SKM-1 (cell line): ENCODE results near the gene NPDC1.
A peak's percentile ranks its signal among the peaks of the same experiment; 100 is the strongest.

ENCODE experiments used
- DNase-seq: peaks from one replicate; lab custom pipeline; 2025; ENCODE audit not compliant: unreplicated experiment; lab: John Stamatoyannopoulos, UW

NPDC1 gene

DNA sequence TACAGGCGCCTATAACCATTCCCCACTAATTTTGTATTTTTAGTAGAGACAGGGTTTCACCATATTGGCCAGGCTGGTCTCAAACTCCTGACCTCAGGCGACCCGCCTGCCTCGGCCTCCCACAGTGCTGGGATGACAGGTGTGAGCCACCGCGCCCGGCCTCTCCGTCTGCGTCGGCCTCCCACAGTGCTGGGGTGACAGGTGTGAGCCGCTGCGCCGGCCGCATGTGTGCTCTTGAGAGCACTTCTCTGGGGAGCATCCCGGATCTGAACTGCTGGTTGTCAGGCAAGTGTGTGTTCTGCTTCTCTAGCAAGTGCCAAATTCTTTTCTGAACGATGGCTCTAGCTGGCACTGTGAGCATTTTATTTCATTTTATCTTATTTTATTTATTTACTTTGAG lies 11.6 kb upstream of the NPDC1 start:
- no peak for DNase-seq

DNA sequence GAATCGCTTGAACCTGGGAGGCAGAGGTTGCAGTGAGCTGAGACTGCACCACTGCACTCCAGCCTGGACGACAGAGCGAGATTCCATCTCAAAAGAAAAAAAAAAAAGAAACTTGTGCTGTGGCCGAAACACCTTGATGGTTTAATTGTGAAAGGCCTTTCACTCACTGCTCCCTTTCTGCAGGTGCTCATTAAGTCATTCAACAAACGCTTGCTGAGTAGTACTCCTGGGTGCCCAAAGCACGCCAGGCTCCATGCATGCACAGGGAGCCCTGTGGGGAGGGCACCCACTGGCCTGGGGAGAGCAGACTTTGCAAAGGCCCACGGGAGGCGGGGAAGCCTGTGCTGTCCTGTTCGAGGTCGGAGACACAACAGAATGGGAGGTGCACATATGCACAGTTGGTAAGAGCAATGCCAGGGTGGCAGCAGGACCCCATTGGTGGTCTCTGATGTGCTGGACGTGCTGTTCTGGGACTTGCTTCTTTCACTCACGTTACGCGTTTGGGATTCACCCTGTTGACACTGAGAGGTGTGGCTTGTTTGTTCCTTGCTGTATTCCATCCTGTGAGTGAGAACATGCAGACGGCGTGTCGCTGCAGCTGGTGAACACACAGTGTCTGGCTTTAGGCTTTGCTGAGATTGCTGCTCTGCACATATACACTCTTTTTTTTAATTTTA lies 10.9 kb upstream of the NPDC1 start:
- DNase-seq = no peak

DNA sequence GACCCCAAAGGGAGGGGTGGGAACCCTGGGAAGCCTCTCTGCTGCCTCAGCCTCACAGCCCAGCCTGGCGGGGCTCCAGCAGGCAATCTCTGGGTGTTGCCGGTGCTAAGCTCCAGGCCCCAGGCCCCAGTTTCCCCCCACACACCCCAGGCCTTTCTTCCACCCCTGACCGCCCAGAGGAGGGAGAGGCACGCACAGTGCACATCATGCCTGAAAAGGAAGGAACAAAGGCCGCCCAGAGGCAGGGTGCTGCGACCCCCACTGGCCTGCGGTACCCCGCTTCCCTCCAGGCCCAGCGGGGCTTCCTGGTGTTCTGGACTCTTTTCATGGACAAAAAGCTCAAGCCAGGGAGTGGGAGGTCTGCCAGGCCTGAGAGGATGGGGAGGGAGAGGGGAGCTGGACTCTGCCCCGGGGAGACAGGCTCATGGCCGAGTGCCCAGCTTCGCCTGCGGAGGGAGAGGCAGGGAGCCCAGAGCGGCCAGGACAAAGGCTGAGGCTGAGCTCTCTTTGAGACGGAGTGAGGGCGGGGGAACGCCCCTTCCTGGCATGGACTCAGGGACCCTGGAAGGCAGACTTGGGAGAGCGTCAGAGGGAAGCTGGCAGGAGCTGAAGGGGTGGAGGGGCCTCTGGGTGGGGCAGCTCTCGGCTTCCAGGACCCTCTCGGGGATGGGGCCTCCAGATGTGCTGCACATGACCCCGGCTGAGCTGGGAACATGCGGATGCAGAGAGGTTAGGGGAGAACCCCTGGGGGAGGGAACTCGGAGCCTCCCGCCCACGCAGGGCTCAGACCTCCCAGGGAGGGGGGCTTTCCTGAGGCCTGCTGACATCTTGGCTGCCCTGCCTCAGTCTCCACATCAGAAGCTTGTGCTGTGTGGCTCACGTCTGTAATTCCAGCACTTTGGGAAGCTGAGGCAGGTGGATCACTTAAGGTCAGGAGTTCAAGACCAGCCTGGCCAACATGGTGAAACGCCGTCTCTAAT lies 9.7 kb upstream of the NPDC1 start:
- no peak for DNase-seq

DNA sequence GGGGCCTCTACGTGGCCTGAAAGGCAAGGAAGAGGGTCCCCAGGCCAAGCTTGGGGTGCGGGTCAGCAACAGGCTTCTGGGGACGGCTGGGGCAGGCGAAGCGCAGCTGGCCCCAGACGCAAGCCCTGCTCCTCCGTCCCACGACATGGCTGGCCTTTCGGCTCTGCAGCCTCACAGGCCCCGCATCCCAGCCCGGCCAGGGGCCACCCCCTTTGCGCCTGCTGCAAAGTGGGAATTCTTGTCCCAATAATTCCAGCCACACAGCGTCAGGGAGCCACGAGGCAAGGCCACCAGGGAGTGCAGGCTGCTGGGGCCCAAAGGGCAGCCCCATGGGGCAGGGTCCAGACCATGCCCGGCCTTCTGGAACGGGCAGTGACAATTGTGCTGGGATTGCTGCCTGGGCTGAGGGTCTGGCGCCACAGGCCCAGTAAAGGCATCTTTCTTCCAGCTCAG lies 9.0 kb upstream of the NPDC1 start:
- no peak for DNase-seq

DNA sequence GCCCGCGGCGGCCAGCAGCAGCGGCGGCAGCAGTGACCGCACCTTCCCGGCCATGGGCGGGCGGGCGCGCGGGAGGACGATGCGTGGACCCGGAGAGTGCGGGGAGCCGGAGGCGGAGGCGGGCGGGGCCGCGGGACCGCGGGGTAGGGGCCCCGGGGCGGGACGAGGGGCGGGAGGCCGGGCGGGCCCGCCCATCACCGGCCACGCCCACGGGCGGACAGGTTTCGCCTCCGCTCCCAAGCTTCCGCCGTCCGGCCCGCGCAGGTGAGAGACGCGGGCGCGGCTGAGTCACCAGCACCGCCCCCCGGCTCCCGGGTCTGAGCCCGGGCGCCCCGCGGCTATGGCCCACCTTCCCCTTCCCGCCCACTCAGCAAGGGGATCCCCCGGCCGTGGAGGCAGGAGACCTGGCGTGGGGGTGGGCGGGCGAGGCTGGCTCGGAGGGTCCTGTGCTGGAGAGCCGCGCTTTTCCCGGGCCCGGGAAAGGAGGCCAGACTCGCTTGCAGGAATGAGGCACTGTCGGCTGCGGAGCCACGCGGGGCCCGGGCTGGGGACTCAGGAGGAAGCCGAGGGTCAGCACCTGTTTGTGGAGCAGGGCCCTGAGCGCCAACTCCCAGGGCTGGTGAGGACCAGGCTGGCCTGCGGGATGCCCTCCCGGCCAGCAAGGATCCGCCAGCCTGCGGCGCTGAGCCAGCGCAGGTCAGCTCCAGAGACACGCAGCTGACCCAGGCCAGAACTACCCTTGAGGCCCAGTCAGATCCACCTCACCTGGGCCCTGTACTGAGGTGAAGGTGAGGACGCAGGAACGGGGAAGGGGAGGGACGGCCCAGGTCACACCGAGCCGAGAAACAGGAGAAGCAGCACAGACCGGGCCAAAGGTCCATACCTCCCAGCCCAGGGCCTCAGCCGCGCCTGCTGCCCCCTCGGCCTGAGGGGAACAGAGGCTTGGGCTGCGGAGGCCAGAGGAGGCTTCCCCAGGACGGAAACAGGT lies 8.3 kb upstream of the NPDC1 start, which contains the start of gene ENTPD2:
TSS of gene ENTPD2 (minus strand) at position 118 of the 988 bp plus-strand sequence. CDS start at position 54, 64 bp downstream.
- DNase-seq = no peak

DNA sequence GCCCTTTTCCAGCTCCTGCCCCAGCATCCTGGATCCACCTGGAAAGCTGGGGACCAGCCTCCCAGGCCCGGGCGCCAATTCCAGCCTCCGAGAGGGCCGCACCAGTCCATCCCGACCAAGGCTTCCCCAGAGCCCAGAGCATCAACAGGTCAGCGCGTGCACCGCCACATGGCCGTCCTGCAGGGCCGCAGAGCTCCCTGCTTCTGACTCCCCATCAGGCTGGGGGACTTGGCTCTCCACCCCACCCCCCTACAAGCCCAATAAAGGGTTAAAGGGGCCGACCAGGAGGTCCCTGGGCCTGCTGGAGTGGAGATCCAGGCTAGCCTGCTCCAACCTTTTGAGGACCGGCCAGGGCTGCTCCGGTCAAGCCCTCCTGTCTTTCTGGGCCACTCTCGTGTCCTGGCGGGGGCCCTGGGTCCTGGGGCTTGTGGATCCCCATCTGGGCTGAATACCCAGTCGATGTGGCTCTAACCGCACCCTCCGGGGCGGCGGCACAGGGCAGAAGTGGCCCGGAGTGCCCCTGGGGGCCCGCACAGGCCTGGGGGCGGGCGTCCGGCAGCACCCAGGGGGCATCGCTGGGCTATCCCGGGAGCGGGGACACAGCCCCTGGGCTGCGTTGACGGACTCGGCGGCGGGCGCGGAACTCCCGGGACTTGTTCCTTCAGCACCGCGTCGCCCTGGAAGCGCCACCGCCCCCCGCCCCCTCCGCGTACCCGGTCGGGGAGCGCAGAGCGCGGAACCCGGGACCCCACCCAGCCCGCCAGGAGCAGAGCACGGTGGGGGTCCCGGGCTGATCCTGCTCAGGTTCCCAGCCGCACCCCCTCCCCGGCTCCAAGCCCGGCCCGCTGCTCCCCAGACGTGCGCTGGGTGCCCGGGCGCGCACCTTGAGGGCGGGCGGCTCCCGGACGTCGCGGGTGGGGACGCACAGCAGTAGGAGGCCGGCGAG lies 7.3 kb upstream of the NPDC1 start:
- no peak for DNase-seq

DNA sequence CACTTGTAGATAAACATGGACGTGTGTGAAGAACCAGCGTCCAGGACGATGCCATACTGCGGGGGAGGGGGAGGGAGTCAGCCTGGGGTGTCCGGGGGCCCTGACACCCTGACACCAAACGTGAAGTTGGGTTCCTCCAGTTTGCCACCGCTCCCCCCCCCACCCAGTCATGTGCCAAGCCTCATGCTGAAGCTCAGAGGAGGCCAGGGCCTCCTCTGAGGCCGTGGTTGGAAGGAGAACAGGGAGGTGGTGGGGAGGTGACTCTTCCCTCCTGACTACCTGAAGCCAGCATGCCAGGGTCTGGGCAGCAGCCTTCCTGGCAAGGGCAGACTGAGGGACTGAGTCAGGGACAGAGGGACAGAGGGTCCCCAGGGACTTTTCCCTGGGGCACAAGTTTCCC lies 6.3 kb upstream of the NPDC1 start:
- no peak for DNase-seq

DNA sequence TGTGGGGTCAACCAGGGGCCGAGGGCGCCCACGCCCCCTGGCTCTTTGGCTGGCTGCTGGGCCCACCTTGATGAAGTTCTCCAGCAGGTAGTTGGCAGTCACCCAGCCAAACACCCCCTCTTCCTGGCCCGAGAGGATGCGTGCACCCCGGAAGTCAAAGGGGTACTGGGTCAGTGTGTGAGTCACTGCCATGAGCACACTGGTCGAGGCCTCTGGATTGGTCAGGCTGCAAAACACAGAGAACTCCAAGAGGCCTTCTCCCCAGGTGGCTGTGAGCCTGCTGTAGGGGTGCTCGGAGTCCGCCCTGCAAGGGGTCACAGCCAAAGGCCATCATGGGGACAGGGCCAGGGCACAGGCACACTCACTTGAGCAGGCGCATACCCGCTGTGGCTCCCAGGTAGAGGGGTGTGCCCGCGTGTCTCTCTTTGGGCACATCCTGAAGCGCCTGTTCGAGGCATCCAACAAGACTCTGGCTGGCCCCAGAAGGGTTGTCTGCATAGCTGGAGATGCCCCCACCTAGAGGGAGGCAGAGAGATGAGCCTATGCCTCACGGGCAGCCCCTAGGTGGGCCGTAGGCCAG lies 5.3 kb upstream of the NPDC1 start:
- DNase-seq = no peak

DNA sequence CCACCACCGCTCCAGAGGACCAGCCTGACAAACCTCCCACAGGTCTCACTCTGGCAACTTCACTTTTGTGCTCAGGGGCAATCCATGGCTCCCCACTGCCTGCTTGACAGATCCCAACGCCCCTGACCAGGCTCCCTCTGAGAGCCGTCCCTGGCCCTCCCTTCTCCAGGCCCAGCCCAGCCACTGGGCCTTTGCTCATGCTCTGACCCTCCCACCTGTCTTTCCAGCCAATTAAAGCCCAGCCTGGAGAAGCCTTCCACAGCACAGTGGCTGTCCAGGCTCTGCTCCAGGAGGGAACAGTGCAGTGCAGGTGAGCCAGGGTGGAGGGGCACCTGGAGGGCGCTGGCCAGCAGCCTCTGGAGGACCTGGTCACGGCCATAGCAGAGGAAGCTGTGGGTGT lies 4.6 kb upstream of the NPDC1 start:
- DNase-seq = no peak

DNA sequence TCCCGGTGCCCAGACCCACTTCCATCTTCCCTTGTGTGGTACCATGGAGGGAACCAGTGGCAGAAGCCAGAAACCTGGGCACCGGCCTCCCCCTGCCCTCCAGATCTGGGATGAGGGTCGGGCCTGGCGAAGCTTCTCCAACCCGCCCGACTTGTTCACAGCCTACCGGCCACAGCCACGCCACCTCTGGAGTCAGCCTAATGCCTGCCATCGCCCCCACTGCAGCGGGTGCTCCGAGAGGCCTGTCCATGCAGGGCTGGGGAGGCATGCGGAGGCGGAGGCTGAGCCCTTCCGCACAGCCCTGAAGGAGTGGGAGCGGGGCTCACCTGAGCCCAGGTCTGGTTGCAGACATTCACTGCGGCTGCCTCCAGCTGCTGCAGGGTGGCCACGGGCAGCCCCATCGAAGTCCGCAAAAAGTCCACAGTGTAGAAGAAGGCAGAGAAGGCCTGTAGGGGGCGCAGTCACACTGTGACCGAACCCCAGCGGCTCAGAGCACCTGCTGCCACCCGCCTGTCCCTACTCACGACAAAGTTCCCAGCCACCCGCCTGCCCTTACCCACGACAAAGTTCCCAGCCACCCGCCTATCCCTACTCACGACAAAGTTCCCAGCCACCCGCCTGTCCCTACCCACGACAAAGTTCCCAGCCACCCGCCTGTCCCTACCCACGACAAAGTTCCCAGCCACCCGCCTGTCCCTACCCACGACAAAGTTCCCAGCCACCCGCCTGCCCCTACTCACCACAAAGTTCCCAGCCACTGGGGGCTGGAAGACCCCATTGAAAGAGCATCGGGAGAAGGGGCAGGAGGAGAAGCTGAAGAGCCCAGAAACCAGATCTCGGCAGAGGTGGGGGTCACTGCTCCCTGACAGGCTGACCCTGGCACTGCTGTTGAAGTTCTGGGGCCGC lies 3.8 kb upstream of the NPDC1 start:
- peak; percentile 75 for DNase-seq

DNA sequence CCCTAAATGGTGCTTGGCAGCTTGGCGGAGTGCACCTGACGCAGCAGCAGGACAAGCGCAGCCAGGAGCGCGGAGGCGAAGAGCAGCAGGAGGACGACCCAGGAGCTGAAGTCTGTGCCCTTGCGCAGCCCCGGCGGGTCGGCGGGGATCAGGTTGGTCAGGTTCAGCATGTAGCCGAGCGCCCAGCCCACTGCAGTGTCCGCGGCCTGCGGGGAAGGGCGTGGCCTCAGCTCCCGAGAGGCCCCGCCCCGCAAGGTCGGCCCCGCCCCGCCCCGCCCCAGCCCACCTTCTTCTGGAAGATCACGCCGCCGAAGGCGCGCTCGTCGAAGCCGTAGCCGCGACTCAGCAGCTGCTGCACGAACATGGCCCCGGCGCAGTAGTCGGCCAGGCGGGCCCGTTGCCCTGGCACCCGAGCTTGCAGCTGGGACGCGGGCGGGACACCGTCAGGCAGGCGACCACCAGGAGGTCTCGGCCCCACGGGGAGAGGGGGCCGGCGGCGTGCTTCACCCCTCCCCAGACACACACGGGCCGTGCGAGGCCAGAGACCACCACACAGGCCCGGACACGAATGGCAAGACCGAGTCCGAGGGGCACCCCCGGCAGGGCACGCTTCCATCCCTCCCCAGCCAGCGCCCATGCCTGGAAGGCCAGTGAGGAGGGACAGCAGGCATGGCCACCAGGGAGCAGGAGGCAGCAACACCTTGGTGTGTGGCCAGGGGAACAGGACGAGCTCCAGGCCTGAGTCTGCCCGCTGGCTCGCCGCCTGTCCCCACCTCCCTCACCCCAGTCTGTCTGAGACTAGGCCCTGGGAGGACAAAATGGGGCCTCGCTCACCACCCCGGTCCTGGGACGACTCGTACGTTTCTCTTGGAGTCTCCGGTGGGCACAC lies 2.9 kb upstream of the NPDC1 start:
- DNase-seq = no peak

DNA sequence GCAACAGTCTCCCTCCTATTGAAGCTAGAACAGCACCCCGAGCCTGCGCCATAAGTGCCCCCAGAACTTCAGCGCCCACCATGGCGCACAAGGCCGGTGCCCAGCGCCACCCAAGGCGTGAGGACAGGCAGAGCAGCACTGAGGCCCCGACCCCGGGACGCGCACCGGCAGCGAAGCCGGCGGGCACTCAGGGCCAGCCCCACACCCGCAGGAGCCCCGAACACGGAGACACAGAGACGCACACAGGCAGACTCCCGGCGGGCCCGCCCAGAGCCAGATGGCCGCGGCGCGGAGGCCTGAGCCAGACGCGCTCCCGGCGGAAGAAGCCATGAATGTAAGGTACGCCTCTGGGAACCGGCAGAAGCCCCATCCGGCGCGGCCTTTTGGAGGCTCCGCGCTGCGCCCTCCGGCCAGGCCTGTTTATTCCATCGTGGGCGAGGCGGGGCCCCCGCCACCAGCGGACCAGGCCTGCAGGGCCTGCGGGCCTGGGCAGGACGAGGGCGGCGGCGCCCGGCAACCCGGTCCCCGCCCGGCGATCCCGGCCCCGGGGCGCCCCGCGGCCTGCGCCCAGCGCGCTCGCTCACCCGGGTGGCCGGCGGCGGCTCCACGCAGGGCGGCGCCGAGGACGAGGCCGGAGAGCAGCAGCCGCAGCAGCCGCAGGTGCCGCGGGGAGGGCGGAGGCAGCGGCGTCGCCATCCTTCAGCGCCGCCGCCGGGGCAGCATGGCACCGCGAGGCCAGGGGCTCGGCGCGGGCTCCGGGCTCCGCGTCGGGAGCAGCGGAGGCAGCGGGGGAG lies 486 bp downstream of the NPDC1 start:
- no peak for DNase-seq

DNA sequence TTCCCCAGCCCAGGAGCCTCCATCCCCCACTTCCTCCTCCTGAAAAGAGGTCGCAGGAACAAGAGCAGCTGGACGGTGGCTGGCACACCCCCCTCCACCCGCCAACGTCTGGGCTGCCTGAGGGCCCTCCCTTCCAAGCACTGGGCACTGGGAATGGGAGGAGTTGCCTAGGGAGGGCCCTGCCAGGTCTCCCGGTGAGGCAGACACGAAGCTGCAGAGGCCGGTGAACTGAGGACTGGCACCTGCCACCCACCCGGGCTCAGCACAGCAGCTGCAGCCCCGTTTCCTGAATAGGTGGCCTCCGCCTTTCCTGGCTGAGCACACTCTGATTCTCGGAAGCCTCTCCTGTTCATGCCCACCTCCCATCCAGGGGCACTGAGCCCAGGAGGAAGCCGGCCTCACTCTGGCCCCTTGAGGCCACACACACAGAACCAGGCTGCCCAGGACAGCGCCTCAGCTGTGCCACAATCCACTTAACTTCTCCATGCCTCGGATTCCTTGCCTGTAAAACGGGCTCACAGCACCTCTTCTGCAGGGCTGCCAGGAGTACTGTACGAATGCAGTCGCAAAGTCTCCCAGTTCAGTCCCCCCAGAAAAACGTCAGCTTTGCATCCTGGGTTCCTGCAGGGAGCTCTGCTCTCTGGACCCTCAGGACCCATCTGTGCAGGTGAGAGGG lies 1.3 kb downstream of the NPDC1 start:
- DNase-seq = no peak

DNA sequence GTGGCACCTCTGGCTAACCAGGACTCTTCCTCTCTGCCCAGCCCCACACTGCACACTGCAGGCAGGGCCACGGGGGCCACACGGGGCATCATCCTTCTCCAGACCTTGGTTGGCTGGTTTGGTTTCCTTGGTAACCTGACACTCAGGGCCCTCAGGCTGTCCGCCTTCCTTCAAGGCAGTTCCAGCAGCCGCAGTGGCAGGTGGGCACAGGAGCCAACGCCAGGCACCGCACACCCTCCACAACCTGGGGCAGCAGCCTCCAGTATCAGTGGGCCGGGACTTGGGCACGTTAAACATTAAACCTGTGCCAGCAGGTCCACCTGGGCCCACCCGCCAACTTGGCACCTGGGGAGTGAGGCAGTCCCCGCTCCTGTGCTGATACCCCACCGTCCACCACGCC lies 1.9 kb downstream of the NPDC1 start:
- DNase-seq = no peak

DNA sequence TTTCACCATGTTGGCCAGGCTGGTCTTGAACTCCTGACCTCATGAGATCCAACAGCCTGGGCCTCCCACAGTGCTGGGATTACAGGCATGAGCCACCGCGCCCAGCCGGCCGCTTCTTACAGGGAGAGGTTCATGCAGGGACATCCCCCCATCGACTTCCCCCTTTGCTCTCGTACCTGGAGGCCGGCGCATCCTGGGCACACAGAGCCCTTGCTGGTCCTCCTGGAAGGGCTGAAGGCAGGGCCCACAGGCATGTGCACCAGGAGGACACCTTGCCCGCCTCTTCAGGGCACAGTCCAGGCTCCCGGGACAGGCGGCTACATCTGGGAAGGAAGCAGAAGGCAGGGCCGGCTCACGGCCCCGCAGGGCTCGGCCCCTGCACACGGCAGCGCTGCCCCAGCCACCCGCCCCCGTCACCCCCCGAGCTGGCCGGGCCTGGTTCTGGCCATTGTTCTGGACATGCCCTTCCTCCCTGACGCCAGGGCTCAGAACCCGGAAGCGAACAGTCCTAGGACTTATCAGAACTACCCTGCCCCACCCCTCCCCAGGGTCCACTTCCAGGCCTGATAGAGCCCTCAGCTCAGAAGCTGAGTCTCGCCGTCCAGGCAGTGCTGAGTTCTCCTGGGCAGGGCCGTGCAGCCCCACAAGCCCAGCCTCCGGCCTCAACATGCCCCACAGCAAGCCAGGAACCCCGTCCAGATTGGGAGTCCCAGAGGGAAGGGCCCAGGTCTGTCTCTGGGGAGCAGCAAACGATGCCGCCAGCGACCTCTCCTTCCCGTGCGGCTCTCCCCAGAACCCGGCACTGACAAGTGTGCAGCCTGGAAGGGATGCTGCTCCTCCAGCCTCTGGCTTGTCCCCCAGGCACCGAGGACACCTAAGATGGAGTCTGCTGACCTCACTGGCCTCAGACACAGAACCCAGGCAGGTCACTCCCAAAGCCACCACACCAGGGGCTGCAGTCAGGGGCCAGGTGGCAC lies 2.9 kb downstream of the NPDC1 start:
- DNase-seq = no peak
